Sigmoid colon (tissue), 7 donors: Measurements from ENCODE around the gene ADK. TPM values are rescaled to one million over a fixed set of nuclear protein-coding genes. Genes with fewer than 3 reads are reported as not detected.
A peak's percentile ranks its signal among the peaks of the same experiment; 100 is the strongest.
"Not testable (repeated sequence)": the region's sequence is repeated elsewhere in the genome, so short reads cannot be mapped to it uniquely, and the experiment has no call there.

Experiments used
- DNase-seq: peaks from one replicate; pipeline ENCODE4 v3.0.0-alpha.2; 2019
- H3K27ac ChIP-seq, 4 donors: fragments of 200-600 bp; sonication (generic); one replicate each; pipeline ENCODE4 v1.5.1; 2016 to 2019; ENCODE audit warnings: mild to moderate bottlenecking in 1 of 4
- H3K27me3 ChIP-seq, 3 donors: fragments of 200-600 bp; sonication (generic); one replicate each; pipeline ENCODE4 v1.5.1; 2019; ENCODE audit warnings: mild to moderate bottlenecking in 1 of 3
- H3K36me3 ChIP-seq, 4 donors: fragments of 200-600 bp; sonication (generic); one replicate each; pipeline ENCODE4 v1.5.1; 2016 to 2019
- H3K4me1 ChIP-seq, 4 donors: fragments of 200-600 bp; sonication (generic); one replicate each; pipeline ENCODE4 v1.5.1; 2017 to 2019
- H3K4me3 ChIP-seq, 4 donors: fragments of 200-600 bp; sonication (generic); one replicate each; pipeline ENCODE4 v1.5.1; 2017 to 2019; ENCODE audit warnings: mild to moderate bottlenecking in 2 of 4, moderate library complexity in 1 of 4
- H3K9me3 ChIP-seq, 4 donors: fragments of 200-600 bp in 3 of 4; sonication (generic) in 3 of 4; one replicate each; pipeline versions ENCODE4 v1.5.1 to v1.6.1; 2013 to 2019
- CTCF ChIP-seq, 4 experiments: fragments of 450-650 bp in 3 of 4; fragments of 200-600 bp in 1 of 4; IDR thresholded peaks; one replicate each; pipeline ENCODE4 v1.5.1; 2016 to 2019; ENCODE audit warnings: antibody characterized with exemption in 4 of 4, mild to moderate bottlenecking in 3 of 4, moderate library complexity in 2 of 4
- EP300 ChIP-seq, 4 donors: sonication (generic); formaldehyde crosslinking; IDR thresholded peaks; one replicate each; pipeline ENCODE4 v1.6.1; 2017; ENCODE audit warnings: antibody characterized with exemption in 4 of 4
- POLR2A ChIP-seq, 2 donors: fragments of 450-650 bp; IDR thresholded peaks; one replicate each; pipeline ENCODE4 v1.6.1; 2016; ENCODE audit warnings: antibody characterized with exemption in 2 of 2, mild to moderate bottlenecking in 2 of 2, moderate library complexity in 2 of 2
- POLR2AphosphoS5 ChIP-seq, 4 donors: sonication (generic); formaldehyde crosslinking; IDR thresholded peaks; one replicate each; pipeline ENCODE4 v1.6.1; 2017; ENCODE audit warnings: antibody characterized with exemption in 4 of 4
- WGBS, 2 donors: extraction: QIAGEN DNeasy Blood & Tissue Kit; methylation state at CpG; one replicate each; pipeline ENCODE4 v1.1.7; 2013; 5-methylcytosine and 5-hydroxymethylcytosine counted together
- intact Hi-C: fragments of 100-400 bp; cut with DNase I; formaldehyde crosslinking; loops from one replicate; pipeline ENCODE4 v1.15.1; 2023
- polyA plus RNA-seq, 3 donors: library from polyadenylated mRNA; stranded (reverse); fragments of 200-250 nt; gene quantifications; one replicate each; pipeline ENCODE4 v1.2.3, GENCODE V29; 2013
- total RNA-seq, 4 donors: library from RNA; depleted of rRNA; stranded (reverse); fragments of >200 nt; gene quantifications; one replicate each; pipeline ENCODE4 v1.1.0, GENCODE V29; 2016
- donor health status: healthy with polysubstance abuse.
- donor health status: Bipolar disorder and iron deficiency.
- donor health status: healthy.

Gene ADK
- total and polyA plus RNA-seq, 7 donors: 15.2 to 31.3 (median 25.3) TPM

GRCh38 chr10:74137992-74138391 lies 13.0 kb upstream of the ADK start:
- Histone ChIP-seq H3K4me1 (peaks cover 0 to 25% (median 15%) of the 10 kb centered on the region in 4 donors), H3K27ac (no peak overlapping the region), H3K9me3 (no peaks in the 10 kb centered on the region), H3K36me3 (peaks cover 21 to 60% (median 30%) of the 10 kb centered on the region in 4 donors), H3K4me3 (no peak overlapping the region), H3K27me3 (no peaks in the 10 kb centered on the region)
- intact Hi-C loops: no loop called here
- no peak for DNase-seq
- TF ChIP-seq POLR2A (IDR thresholded peaks at IDR 0.05): no peak
- TF ChIP-seq EP300 (IDR thresholded peaks at IDR 0.05): no peak
- no peak for TF ChIP-seq POLR2AphosphoS5 (IDR thresholded peaks at IDR 0.05)
- TF ChIP-seq CTCF (IDR thresholded peaks at IDR 0.05): no peak
- 91 to 96% methylated on average over 5 of the region's 5 CpGs for WGBS, 2 donors

GRCh38 chr10:74138596-74138995 lies 12.4 kb upstream of the ADK start:
- H3K36me3 ChIP-seq: peaks cover 21 to 54% (median 27%) of the 10 kb centered on the region in 4 donors
- H3K27ac ChIP-seq, H3K27me3 ChIP-seq, intact Hi-C loops, H3K9me3 ChIP-seq, H3K4me3 ChIP-seq, DNase-seq: not testable (repeated sequence)
- 94 to 95% methylated on average over 5 of the region's 5 CpGs for WGBS, 2 donors
- H3K4me1 ChIP-seq: peaks cover 0 to 28% (median 21%) of the 10 kb centered on the region in 4 donors

- Histone ChIP-seq H3K4me3 (no peak overlapping the region), H3K27me3 (no peaks in the 10 kb centered on the region), H3K4me1 (peaks cover 0 to 30% (median 26%) of the 10 kb centered on the region in 4 donors), H3K9me3 (no peaks in the 10 kb centered on the region), H3K36me3 (peaks cover 21 to 40% (median 25%) of the 10 kb centered on the region in 4 donors), H3K27ac (no peak overlapping the region)
- 97 to 98% methylated on average over 18 of the region's 18 CpGs for WGBS, 2 donors
- no peak for DNase-seq
- no peak for TF ChIP-seq POLR2A (IDR thresholded peaks at IDR 0.05)
- no peak for TF ChIP-seq EP300 (IDR thresholded peaks at IDR 0.05)
- TF ChIP-seq POLR2AphosphoS5 (IDR thresholded peaks at IDR 0.05): no peak
- TF ChIP-seq CTCF (IDR thresholded peaks at IDR 0.05): no peak
- intact Hi-C loops: no loop called here
Observed at GRCh38 chr10:74139981-74140380, 11.0 kb upstream of the ADK start.

- WGBS, 2 donors: 80 to 82% methylated on average over 2 of the region's 2 CpGs
Observed at GRCh38 chr10:74140553-74140952, 10.5 kb upstream of the ADK start.

GRCh38 chr10:74145133-74145532 lies 5.9 kb upstream of the ADK start:
- H3K4me1 ChIP-seq: peaks cover 0 to 75% (median 63%) of the 10 kb centered on the region in 4 donors
- no peak overlapping the region for H3K4me3 ChIP-seq
- no peak for DNase-seq
- WGBS, 2 donors: 13 to 49% methylated on average over 2 of the region's 2 CpGs
- no peaks in the 10 kb centered on the region for H3K27me3 ChIP-seq
- H3K27ac ChIP-seq: peak overlapping the region; percentile 15 to 81 (median 57)
- H3K9me3 ChIP-seq: no peaks in the 10 kb centered on the region
- intact Hi-C loops: no loop called here
- TF ChIP-seq CTCF (IDR thresholded peaks at IDR 0.05) (no peak), EP300 (IDR thresholded peaks at IDR 0.05) (peak in 2 of 4 donors; percentile 45 to 62), POLR2AphosphoS5 (IDR thresholded peaks at IDR 0.05) (peak; percentile 61 to 78 (median 71)), POLR2A (IDR thresholded peaks at IDR 0.05) (no peak)
- peaks cover 0 to 6% (median under 1%) of the 10 kb centered on the region in 4 donors for H3K36me3 ChIP-seq

More at GRCh38 chr10:74140553-74140952, 10.5 kb upstream of the ADK start:
- H3K9me3 ChIP-seq: no peaks in the 10 kb centered on the region
- TF ChIP-seq CTCF (IDR thresholded peaks at IDR 0.05): no peak
- no peak for TF ChIP-seq EP300 (IDR thresholded peaks at IDR 0.05)
- no peak for TF ChIP-seq POLR2A (IDR thresholded peaks at IDR 0.05)
- TF ChIP-seq POLR2AphosphoS5 (IDR thresholded peaks at IDR 0.05): no peak
- H3K36me3 ChIP-seq: peaks cover 21 to 34% (median 24%) of the 10 kb centered on the region in 4 donors
- H3K4me1 ChIP-seq: peaks cover 0 to 34% (median 31%) of the 10 kb centered on the region in 4 donors
- intact Hi-C loops: no loop called here
- no peak for DNase-seq
- no peaks in the 10 kb centered on the region for H3K27me3 ChIP-seq
- H3K27ac ChIP-seq: no peak overlapping the region
- no peak overlapping the region for H3K4me3 ChIP-seq

- H3K27ac ChIP-seq: peak overlapping the region in 3 of 4 donors; percentile 1 to 81 (median 78)
- H3K9me3 ChIP-seq, H3K4me3 ChIP-seq, DNase-seq, intact Hi-C loops, H3K36me3 ChIP-seq, H3K27me3 ChIP-seq: not testable (repeated sequence)
- H3K4me1 ChIP-seq: peaks cover 0 to 77% (median 68%) of the 10 kb centered on the region in 4 donors
- WGBS, 2 donors: 96% methylated on average over 10 of the region's 10 CpGs
Observed at GRCh38 chr10:74146980-74147379, 4.0 kb upstream of the ADK start.
